Esophagus squamous epithelium (tissue), 4 donors: Measurements from ENCODE around the gene LDLRAD3.

ENCODE experiments used
- POLR2A ChIP-seq, 4 donors: fragments of 450-650 bp; IDR thresholded peaks; one replicate each; pipeline ENCODE4 v1.6.1; 2017; ENCODE audit warnings: antibody characterized with exemption in 4 of 4, mild to moderate bottlenecking in 4 of 4, moderate library complexity in 3 of 4
- TF ChIP-seq, protein P1 (sequence below), 6 experiments: fragments of 450-650 bp in 4 of 6; fragments of 200-600 bp in 2 of 6; sonication (generic) in 2 of 6; IDR thresholded peaks; one replicate each; pipeline ENCODE4 v1.5.1; 2016 to 2019; ENCODE audit warnings: antibody characterized with exemption in 6 of 6, mild to moderate bottlenecking in 4 of 6, moderate library complexity in 4 of 6

- TF ChIP-seq POLR2A (IDR thresholded peaks at IDR 0.05) = no peak
- TF ChIP-seq, protein P1, sequence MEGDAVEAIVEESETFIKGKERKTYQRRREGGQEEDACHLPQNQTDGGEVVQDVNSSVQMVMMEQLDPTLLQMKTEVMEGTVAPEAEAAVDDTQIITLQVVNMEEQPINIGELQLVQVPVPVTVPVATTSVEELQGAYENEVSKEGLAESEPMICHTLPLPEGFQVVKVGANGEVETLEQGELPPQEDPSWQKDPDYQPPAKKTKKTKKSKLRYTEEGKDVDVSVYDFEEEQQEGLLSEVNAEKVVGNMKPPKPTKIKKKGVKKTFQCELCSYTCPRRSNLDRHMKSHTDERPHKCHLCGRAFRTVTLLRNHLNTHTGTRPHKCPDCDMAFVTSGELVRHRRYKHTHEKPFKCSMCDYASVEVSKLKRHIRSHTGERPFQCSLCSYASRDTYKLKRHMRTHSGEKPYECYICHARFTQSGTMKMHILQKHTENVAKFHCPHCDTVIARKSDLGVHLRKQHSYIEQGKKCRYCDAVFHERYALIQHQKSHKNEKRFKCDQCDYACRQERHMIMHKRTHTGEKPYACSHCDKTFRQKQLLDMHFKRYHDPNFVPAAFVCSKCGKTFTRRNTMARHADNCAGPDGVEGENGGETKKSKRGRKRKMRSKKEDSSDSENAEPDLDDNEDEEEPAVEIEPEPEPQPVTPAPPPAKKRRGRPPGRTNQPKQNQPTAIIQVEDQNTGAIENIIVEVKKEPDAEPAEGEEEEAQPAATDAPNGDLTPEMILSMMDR (IDR thresholded peaks at IDR 0.05) = no peak
These were observed 207.1 kb downstream of the LDLRAD3 start for GRCh38 chr11:36150986-36151385.
